Immature natural killer cell (primary cell): ENCODE measurements around the gene BTBD8. TPM values are rescaled to one million over a fixed set of nuclear protein-coding genes. Genes with fewer than 3 reads are reported as not detected.

Experiments used
- DNase-seq, 3 donors: peaks; one replicate each; pipeline ENCODE4 v3.0.0; 2022; ENCODE audit warnings: mixed read lengths in 1 of 3
- H3K27ac Mint-ChIP-seq, 6 donors: one replicate each; pipeline ENCODE4 v1.8.0; 2020; ENCODE audit warnings: mixed read lengths in 6 of 6, mild to moderate bottlenecking in 5 of 6, inconsistent platforms in 4 of 6, moderate library complexity in 3 of 6
- H3K27me3 Mint-ChIP-seq, 3 donors: one replicate each; pipeline ENCODE4 v1.8.0; 2020 to 2021; ENCODE audit warnings: low read depth in 3 of 3, mild to moderate bottlenecking in 3 of 3, mixed read lengths in 3 of 3, moderate library complexity in 3 of 3, inconsistent platforms in 1 of 3
- H3K36me3 Mint-ChIP-seq, 3 donors: one replicate each; pipeline ENCODE4 v1.8.0; 2020; ENCODE audit warnings: mixed read lengths in 3 of 3, inconsistent platforms in 2 of 3, mild to moderate bottlenecking in 2 of 3
- H3K4me1 Mint-ChIP-seq, 2 donors: one replicate each; pipeline ENCODE4 v1.8.0; 2020; ENCODE audit warnings: inconsistent platforms in 2 of 2, mild to moderate bottlenecking in 2 of 2, mixed read lengths in 2 of 2, moderate library complexity in 1 of 2
- H3K4me3 Mint-ChIP-seq, 5 donors: one replicate each; pipeline ENCODE4 v1.8.0; 2020; ENCODE audit warnings: mild to moderate bottlenecking in 5 of 5, mixed read lengths in 5 of 5, inconsistent platforms in 3 of 5, moderate library complexity in 3 of 5
- H3K9me3 Mint-ChIP-seq, 6 donors: one replicate each; pipeline ENCODE4 v1.8.0; 2020; ENCODE audit warnings: mild to moderate bottlenecking in 6 of 6, mixed read lengths in 6 of 6, inconsistent platforms in 4 of 6, moderate library complexity in 3 of 6
- polyA plus RNA-seq, 3 donors: library from polyadenylated mRNA; unstranded; fragments of 300-500 nt; fragmentation: Illumina TruSeq; gene quantifications; one replicate each; pipeline ENCODE4 v1.2.3, GENCODE V29; 2021

The BTBD8 gene
- polyA plus RNA-seq, 3 donors from 2014 or later = 1.5 to 2.3 (median 1.5) TPM

DNA sequence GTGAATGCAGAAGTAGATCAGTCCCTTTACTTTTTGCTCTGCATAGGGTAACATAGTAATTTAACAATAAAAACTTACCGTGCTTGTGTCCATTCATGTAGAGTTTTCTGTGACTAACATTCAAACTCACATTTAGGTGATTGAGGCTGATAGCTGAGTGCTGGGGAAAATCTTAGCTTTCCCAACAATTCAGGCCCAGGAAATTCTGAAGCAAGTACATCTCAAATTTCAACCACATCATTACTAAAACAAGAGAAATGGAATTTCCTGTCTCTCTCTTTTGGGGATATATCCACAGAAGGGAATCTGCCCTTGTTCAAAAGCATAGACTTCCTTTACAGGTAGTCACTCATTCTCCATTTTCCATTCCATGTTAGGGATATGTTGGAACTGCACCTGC, 104.5 kb downstream of the BTBD8 start:
- Mint-ChIP-seq H3K36me3 (peaks cover 21 to 39% (median 28%) of the 10 kb centered on the region in 3 donors), H3K27me3 (peaks cover 0 to 2% (median 0%) of the 10 kb centered on the region in 3 donors), H3K27ac (no peak overlapping the region), H3K4me3 (no peak overlapping the region), H3K4me1 (no peaks in the 10 kb centered on the region), H3K9me3 (no peaks in the 10 kb centered on the region)
- no peak for DNase-seq

DNA sequence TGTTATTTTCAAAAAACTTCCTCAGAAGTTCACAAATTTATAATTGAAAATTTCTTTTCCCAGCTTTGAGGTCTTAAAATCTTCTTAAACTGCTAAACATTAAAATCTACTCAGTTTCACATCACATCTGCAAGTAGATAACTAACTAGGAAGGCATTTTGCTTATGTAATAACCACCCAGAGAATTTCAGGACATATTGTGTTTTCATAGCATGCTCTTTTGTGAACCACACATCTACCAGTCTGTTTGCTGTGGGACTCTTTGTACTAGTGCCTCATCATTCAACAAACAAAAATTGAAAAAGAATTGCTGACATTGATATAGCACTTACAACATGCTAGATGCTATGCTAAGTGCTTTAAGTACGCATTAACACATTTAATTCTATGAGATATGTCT, 105.9 kb downstream of the BTBD8 start:
- Mint-ChIP-seq H3K9me3 (no peaks in the 10 kb centered on the region), H3K36me3 (peaks cover 10 to 26% (median 15%) of the 10 kb centered on the region in 3 donors), H3K4me3 (no peak overlapping the region), H3K27ac (no peak overlapping the region), H3K27me3 (peaks cover 0 to 4% (median 2%) of the 10 kb centered on the region in 3 donors), H3K4me1 (no peaks in the 10 kb centered on the region)
- no peak for DNase-seq

- no peaks in the 10 kb centered on the region for H3K9me3 Mint-ChIP-seq
- no peak overlapping the region for H3K4me3 Mint-ChIP-seq
- peaks cover 5 to 9% (median 8%) of the 10 kb centered on the region in 3 donors for H3K36me3 Mint-ChIP-seq
Observed at GRCh38 chr1:92188436-92189255, 108.5 kb downstream of the BTBD8 start.

GRCh38 chr1:92191726-92192125, 111.6 kb downstream of the BTBD8 start:
- no peak for DNase-seq
- H3K27me3 Mint-ChIP-seq = peaks cover 2 to 6% (median 6%) of the 10 kb centered on the region in 3 donors
- H3K36me3 Mint-ChIP-seq = no peaks in the 10 kb centered on the region
- no peaks in the 10 kb centered on the region for H3K4me1 Mint-ChIP-seq
- H3K4me3 Mint-ChIP-seq = no peak overlapping the region
- no peaks in the 10 kb centered on the region for H3K9me3 Mint-ChIP-seq
- no peak overlapping the region for H3K27ac Mint-ChIP-seq

More at GRCh38 chr1:92188436-92189255, 108.5 kb downstream of the BTBD8 start:
- Mint-ChIP-seq H3K27ac (no peak overlapping the region), H3K27me3 (peaks cover 2 to 6% (median 6%) of the 10 kb centered on the region in 3 donors), H3K4me1 (no peaks in the 10 kb centered on the region)
- DNase-seq = no peak

- Mint-ChIP-seq H3K27ac (no peak overlapping the region), H3K9me3 (no peaks in the 10 kb centered on the region), H3K27me3 (peaks cover 0 to 6% (median 6%) of the 10 kb centered on the region in 3 donors), H3K36me3 (no peaks in the 10 kb centered on the region), H3K4me1 (no peaks in the 10 kb centered on the region), H3K4me3 (no peak overlapping the region)
- DNase-seq = no peak
Observed at GRCh38 chr1:92192246-92192645, 112.1 kb downstream of the BTBD8 start.

DNA sequence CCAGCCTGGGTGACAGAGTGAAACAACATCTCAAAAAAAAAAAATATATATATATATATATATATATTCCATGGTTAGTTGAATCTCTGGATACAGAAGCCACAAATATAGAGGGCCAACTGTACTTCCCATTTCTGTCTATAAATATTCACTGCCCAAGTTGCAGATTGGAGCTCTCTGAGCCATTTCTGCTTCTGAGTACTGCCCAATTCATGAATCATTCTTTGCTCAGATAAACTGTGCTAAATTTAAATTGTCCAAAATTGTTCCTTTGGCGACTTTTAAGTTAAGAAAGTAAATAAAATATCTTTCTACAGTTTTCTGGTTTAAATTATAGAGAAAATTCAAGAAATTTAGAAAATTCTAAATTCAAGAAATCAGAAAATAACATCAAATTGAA, 114.4 kb downstream of the BTBD8 start:
- Mint-ChIP-seq H3K9me3 (no peaks in the 10 kb centered on the region), H3K4me1 (no peaks in the 10 kb centered on the region), H3K36me3 (no peaks in the 10 kb centered on the region), H3K4me3 (no peak overlapping the region), H3K27ac (no peak overlapping the region), H3K27me3 (peaks cover 0 to 6% (median 6%) of the 10 kb centered on the region in 3 donors)
- no peak for DNase-seq

- DNase-seq = no peak
- Mint-ChIP-seq H3K9me3 (no peaks in the 10 kb centered on the region), H3K4me1 (no peaks in the 10 kb centered on the region), H3K27me3 (peaks cover 0 to 3% (median 3%) of the 10 kb centered on the region in 3 donors), H3K36me3 (no peaks in the 10 kb centered on the region), H3K4me3 (no peak overlapping the region), H3K27ac (no peak overlapping the region)
Observed at GRCh38 chr1:92201973-92202372, 121.8 kb downstream of the BTBD8 start.

DNA sequence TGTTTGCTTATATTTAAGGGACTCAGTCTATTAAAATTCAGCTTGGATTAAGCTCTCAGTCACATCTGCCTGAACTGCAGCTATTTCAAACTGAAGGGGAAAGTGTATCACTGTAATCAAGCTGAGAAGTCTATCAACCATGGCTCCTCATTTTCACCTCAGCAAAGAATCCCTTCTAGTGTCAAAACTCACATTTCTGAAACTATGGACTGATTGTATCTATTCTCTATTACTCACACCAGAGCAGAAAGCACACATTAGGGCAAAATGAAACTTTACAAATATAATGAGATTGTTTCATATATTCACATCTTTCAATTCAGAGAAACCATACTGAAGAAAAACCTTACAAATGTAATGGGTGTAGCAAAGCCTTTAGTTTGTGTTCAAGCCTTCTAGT, 123.0 kb downstream of the BTBD8 start:
- H3K36me3 Mint-ChIP-seq = no peaks in the 10 kb centered on the region
- H3K27ac Mint-ChIP-seq = no peak overlapping the region
- H3K4me3 Mint-ChIP-seq = no peak overlapping the region
- DNase-seq = no peak
- H3K27me3 Mint-ChIP-seq = peaks cover 0 to 3% (median 3%) of the 10 kb centered on the region in 3 donors
- H3K9me3 Mint-ChIP-seq = no peaks in the 10 kb centered on the region
- no peaks in the 10 kb centered on the region for H3K4me1 Mint-ChIP-seq

- Mint-ChIP-seq H3K4me3 (no peak overlapping the region), H3K27me3 (peaks cover 0 to 3% (median 2%) of the 10 kb centered on the region in 3 donors), H3K27ac (no peak overlapping the region)
Observed at GRCh38 chr1:92210701-92211100, 130.6 kb downstream of the BTBD8 start.

DNA sequence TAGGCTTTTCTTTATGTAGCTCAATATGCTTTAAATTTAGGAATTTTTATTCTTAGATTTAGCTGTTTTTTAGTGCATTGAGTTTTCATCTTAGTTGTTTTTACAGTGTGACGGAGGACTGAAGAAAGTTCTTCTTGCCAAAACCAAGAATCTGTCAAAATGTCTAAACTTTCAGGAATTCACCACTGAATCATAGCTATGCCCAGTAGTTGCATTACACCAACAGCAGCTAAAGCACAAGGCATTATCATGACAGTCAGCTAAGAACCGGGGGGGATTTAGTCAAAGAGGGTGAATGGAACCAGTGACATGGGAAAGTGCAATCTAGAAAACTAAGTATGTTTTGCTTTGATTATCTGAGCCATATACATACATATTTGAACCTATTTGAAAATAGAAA, 131.0 kb downstream of the BTBD8 start:
- H3K4me3 Mint-ChIP-seq = no peak overlapping the region
- no peaks in the 10 kb centered on the region for H3K4me1 Mint-ChIP-seq

More at GRCh38 chr1:92210701-92211100, 130.6 kb downstream of the BTBD8 start:
- no peak for DNase-seq
- peaks cover 0 to 4% (median 0%) of the 10 kb centered on the region in 3 donors for H3K36me3 Mint-ChIP-seq
- H3K4me1 Mint-ChIP-seq = no peaks in the 10 kb centered on the region
- no peaks in the 10 kb centered on the region for H3K9me3 Mint-ChIP-seq

GRCh38 chr1:92217721-92218120, 137.6 kb downstream of the BTBD8 start, which contains the start of gene C1orf146:
Gene C1orf146 (plus strand): TSS chr1:92217915. CDS start chr1:92231421, 13,506 bp downstream.
- H3K9me3 Mint-ChIP-seq = no peaks in the 10 kb centered on the region
- H3K27me3 Mint-ChIP-seq = peaks cover 0 to 3% (median 1%) of the 10 kb centered on the region in 3 donors
- no peak within 1 kb of the TSS for H3K4me3 Mint-ChIP-seq
- no peak for DNase-seq
- H3K27ac Mint-ChIP-seq = no peak within 1 kb of the TSS
- H3K4me1 Mint-ChIP-seq = no peaks in the 10 kb centered on the region
- H3K36me3 Mint-ChIP-seq = no peaks in the 10 kb centered on the region

More for the DNA sequence above, 131.0 kb downstream of the BTBD8 start:
- no peaks in the 10 kb centered on the region for H3K9me3 Mint-ChIP-seq
- H3K27me3 Mint-ChIP-seq = peaks cover 0 to 2% (median 2%) of the 10 kb centered on the region in 3 donors
- H3K27ac Mint-ChIP-seq = no peak overlapping the region
- H3K36me3 Mint-ChIP-seq = peaks cover 0 to 4% (median 0%) of the 10 kb centered on the region in 3 donors
- no peak for DNase-seq

DNA sequence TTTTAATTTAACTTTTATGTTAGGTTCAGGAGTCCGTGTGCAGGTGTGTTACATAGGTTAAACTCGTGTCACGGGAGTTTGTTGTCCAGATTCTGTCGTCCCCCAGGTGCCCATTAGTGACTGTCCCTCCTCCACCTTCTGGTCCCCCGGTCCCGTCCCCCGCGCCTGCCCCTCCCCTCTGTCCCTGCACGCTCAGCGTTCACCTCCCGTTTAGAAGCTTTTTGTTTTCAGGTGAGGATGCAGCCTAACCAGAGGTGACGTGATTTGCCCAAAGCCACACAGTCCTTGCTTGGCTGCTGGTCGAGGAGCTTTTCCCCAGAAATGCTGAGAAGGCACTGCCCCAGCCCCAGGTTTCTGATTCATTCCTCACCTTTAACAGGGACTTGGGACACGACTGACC, 138.4 kb downstream of the BTBD8 start:
- Mint-ChIP-seq H3K9me3 (no peaks in the 10 kb centered on the region), H3K27me3 (peaks cover 0 to 3% (median 1%) of the 10 kb centered on the region in 3 donors), H3K4me3 (no peak overlapping the region), H3K27ac (no peak overlapping the region), H3K4me1 (no peaks in the 10 kb centered on the region), H3K36me3 (no peaks in the 10 kb centered on the region)
- no peak for DNase-seq

DNA sequence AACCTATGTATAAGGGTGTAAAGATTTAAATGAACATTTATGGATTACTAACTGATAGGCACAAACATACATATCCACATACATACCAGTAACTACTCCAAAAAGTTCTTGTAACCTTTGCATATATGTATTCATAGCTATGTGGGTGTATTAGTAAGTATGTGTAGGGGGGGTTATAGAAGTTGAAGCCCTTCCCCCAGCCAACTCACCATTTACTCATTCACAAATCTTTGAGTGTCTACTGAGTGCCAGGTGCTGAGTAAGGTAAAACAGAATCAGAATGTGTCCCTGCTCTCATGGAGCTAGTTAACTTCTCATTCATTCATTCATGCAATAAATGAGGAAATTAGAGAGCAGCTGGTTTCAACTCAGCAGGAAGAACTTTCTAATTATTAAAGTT, 138.9 kb downstream of the BTBD8 start:
- no peak overlapping the region for H3K27ac Mint-ChIP-seq
- H3K4me3 Mint-ChIP-seq = no peak overlapping the region
- peaks cover 0 to 3% (median 1%) of the 10 kb centered on the region in 3 donors for H3K27me3 Mint-ChIP-seq
- H3K36me3 Mint-ChIP-seq = no peaks in the 10 kb centered on the region
- H3K9me3 Mint-ChIP-seq = no peaks in the 10 kb centered on the region
- no peak for DNase-seq
- H3K4me1 Mint-ChIP-seq = no peaks in the 10 kb centered on the region

DNA sequence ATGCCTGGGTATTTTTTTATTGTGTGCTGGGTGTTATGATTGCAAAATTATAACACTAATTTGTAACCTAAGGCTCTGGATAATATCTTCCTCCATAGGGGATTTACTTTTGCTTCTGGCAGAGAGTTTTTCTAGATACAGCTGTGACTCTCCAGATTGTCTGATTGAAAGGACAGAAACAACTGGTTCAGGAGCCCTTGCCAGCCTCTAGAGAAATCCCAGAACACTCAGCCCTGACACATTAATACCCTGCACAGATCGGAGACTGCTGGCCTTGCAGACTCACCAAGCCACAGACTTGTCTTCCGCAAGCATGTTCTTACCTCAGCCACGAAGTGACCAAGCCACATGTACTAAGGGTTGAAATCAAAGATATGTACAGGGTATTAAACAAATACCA, 148.3 kb downstream of the BTBD8 start:
- Mint-ChIP-seq H3K9me3 (peaks cover 0 to 1% (median 0%) of the 10 kb centered on the region in 6 donors), H3K4me1 (no peaks in the 10 kb centered on the region)

More for the DNA sequence above, 148.3 kb downstream of the BTBD8 start:
- peaks cover 0 to 6% (median 4%) of the 10 kb centered on the region in 3 donors for H3K27me3 Mint-ChIP-seq
- no peaks in the 10 kb centered on the region for H3K36me3 Mint-ChIP-seq
- no peak for DNase-seq
- no peak overlapping the region for H3K27ac Mint-ChIP-seq
- no peak overlapping the region for H3K4me3 Mint-ChIP-seq
